ENCODE data around the gene CYREN.
"Not testable (repeated sequence)": the region's sequence is repeated elsewhere in the genome, so short reads cannot be mapped to it uniquely, and the experiment has no call there.

Gene CYREN

DNA sequence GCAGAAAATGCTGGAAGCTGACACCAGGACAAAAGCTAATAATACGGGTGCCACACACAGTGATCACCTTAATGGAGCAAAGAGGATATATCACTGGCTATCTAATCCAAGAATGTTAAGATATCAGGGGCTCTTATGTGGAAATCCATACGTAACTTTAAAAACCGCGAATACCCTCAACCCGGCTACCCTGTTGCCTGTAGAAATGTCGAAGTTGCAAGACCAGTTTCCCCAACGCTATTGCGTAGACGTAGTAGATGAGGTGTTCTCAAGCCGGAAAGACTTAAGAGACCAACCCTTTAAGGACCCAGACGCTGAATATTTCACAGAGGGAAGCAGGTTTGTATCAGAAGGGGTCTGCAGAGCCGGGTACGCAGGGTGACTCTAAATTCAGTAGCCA lies 7.9 kb upstream of the CYREN start:
- peaks cover 5% of the 10 kb centered on the region; the same call in 1 of the 2 replicates for H3K4me1 ChIP-seq (ENCODE audit: control insufficient read depth, insufficient read depth, low read length)
- H3K9me3 ChIP-seq (ENCODE audit: control insufficient read depth, insufficient read depth, low read length), result no peaks in the 10 kb centered on the region; the same call in 1 of the 2 replicates
- no peaks in the 10 kb centered on the region for H3K27me3 ChIP-seq (ENCODE audit: control insufficient read depth, insufficient read depth, low read length)
- no peak for DNase-seq (ENCODE audit: low read depth, low spot score)
- no peak overlapping the region for H3K27ac ChIP-seq (ENCODE audit: low read length)
- H3K36me3 ChIP-seq (ENCODE audit: control insufficient read depth, insufficient read depth, low read length), result no peaks in the 10 kb centered on the region
- no CpG with 5 or more reads among the region's 13 CpGs for WGBS (ENCODE audit: insufficient coverage, insufficient read length)
- no peak overlapping the region for H3K4me3 ChIP-seq (ENCODE audit: low read length)

DNA sequence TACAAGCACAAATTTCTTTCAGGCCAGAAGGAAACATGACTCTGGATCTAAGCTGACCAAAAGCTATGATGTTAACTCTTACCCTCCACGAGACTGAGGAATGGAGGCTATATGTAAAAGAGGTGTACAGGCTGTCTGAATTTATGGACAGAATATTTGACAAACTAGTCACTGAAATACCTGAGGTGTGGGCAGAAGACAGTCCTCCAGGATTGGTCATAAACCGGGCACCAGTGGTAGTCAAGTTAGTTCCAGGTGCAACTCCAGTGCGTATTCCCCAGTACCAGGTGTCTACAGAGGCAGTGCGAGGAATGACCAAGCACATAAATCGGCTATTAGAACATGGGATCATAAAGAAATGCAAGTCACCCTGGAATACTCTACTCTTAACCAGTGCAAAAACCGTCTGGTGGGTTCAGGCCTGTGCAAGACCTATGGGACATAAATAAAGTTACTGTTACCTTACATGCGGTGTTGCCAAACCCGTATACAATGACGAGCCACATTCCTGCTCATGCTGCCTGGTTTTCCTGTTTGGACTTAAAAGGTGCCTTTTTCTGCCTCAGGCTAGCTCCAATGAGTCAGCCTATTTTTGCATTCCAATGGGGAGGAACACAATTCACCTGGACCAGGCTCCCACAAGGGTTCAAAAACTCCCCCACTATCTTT lies 6.7 kb upstream of the CYREN start:
- H3K4me1 ChIP-seq (ENCODE audit: control insufficient read depth, insufficient read depth, low read length), result peaks cover 5% of the 10 kb centered on the region; the same call in 1 of the 2 replicates
- no peaks in the 10 kb centered on the region for H3K36me3 ChIP-seq (ENCODE audit: control insufficient read depth, insufficient read depth, low read length)
- no peak overlapping the region for H3K4me3 ChIP-seq (ENCODE audit: low read length)
- H3K27ac ChIP-seq (ENCODE audit: low read length), result no peak overlapping the region
- no CpG with 5 or more reads among the region's 9 CpGs for WGBS (ENCODE audit: insufficient coverage, insufficient read length)
- DNase-seq (ENCODE audit: low read depth, low spot score), result no peak
- no peaks in the 10 kb centered on the region for H3K27me3 ChIP-seq (ENCODE audit: control insufficient read depth, insufficient read depth, low read length)
- no peaks in the 10 kb centered on the region; the same call in 1 of the 2 replicates for H3K9me3 ChIP-seq (ENCODE audit: control insufficient read depth, insufficient read depth, low read length)

DNA sequence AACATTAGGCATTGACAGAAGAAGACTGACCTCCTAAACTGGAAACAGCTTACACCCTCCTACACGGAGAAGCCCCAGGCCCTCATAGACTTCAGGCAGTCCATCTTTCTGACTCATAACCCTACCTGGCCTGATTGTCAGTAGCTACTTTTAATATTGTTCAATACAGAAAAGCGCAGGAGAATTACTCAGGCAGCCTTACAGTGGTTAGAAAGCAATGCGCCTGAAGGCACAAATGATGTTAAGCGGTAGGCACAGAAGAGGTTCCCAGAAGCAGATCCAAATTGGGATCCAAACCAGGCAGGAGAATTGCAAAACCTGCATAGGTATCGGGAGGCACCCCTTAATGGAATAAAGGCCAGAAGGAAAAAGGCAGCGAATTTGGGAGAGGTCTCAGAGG lies 5.4 kb upstream of the CYREN start:
- WGBS (ENCODE audit: insufficient coverage, insufficient read length), result no CpG with 5 or more reads among the region's 6 CpGs
- no peak overlapping the region for H3K27ac ChIP-seq (ENCODE audit: low read length)
- H3K9me3 ChIP-seq (ENCODE audit: control insufficient read depth, insufficient read depth, low read length), result no peaks in the 10 kb centered on the region; the same call in 1 of the 2 replicates
- no peak overlapping the region for H3K4me3 ChIP-seq (ENCODE audit: low read length)
- no peak for DNase-seq (ENCODE audit: low read depth, low spot score)
- no peaks in the 10 kb centered on the region for H3K36me3 ChIP-seq (ENCODE audit: control insufficient read depth, insufficient read depth, low read length)
- H3K27me3 ChIP-seq (ENCODE audit: control insufficient read depth, insufficient read depth, low read length), result no peaks in the 10 kb centered on the region
- H3K4me1 ChIP-seq (ENCODE audit: control insufficient read depth, insufficient read depth, low read length), result peaks cover 5% of the 10 kb centered on the region; the same call in 1 of the 2 replicates

DNA sequence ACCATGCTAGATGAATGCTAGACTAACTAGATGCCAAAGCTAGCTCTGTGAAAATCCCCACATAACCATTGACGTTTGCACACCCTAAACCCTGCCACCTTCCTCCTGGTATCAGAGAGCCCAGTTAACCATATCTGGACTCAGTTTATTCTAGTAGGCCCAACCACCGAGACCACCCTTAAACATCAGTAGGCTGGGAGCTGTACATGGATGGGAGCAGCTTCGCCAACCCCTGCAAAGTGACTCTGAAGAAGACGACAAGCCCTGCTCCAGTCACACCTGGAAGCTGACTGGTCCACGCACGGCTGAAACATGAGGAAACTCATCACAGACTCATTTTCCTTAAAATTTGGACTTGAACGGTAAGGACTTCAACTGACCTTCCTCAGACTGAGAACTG lies 4.4 kb upstream of the CYREN start:
- Histone ChIP-seq H3K36me3 (ENCODE audit: control insufficient read depth, insufficient read depth, low read length) (no peaks in the 10 kb centered on the region), H3K27me3 (ENCODE audit: control insufficient read depth, insufficient read depth, low read length) (no peaks in the 10 kb centered on the region), H3K4me1 (ENCODE audit: control insufficient read depth, insufficient read depth, low read length) (peaks cover 5% of the 10 kb centered on the region; the same call in 1 of the 2 replicates), H3K27ac (ENCODE audit: low read length) (no peak overlapping the region), H3K4me3 (ENCODE audit: low read length) (no peak overlapping the region), H3K9me3 (ENCODE audit: control insufficient read depth, insufficient read depth, low read length) (no peaks in the 10 kb centered on the region)
- no peak for DNase-seq (ENCODE audit: low read depth, low spot score)
- WGBS (ENCODE audit: insufficient coverage, insufficient read length), result no CpG with 5 or more reads among the region's 7 CpGs

DNA sequence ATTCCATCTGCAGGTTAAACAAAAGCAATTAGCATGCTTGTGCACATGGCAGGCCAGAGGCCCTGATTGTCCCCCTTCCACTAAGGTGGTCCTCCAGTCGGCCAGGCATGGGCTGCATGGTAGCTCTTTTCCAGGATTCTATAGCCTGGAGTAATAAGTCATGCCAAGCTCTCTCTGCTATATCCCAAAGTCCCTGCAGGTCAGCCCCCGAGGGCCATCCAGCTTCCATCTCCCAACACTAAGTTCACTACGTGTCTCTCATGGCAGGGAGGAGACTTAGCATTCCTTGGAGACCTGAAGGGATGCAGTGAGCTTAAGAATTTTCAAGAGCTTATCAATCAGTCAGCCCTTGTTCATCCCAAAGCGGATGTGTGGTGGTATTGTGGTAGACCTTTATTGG lies 3.4 kb upstream of the CYREN start:
- H3K27ac ChIP-seq (ENCODE audit: low read length); H3K4me1 ChIP-seq (ENCODE audit: control insufficient read depth, insufficient read depth, low read length); DNase-seq (ENCODE audit: low read depth, low spot score); H3K9me3 ChIP-seq (ENCODE audit: control insufficient read depth, insufficient read depth, low read length); H3K27me3 ChIP-seq (ENCODE audit: control insufficient read depth, insufficient read depth, low read length); H3K36me3 ChIP-seq (ENCODE audit: control insufficient read depth, insufficient read depth, low read length); H3K4me3 ChIP-seq (ENCODE audit: low read length): not testable (repeated sequence)
- no CpG with 5 or more reads among the region's 4 CpGs for WGBS (ENCODE audit: insufficient coverage, insufficient read length)

DNA sequence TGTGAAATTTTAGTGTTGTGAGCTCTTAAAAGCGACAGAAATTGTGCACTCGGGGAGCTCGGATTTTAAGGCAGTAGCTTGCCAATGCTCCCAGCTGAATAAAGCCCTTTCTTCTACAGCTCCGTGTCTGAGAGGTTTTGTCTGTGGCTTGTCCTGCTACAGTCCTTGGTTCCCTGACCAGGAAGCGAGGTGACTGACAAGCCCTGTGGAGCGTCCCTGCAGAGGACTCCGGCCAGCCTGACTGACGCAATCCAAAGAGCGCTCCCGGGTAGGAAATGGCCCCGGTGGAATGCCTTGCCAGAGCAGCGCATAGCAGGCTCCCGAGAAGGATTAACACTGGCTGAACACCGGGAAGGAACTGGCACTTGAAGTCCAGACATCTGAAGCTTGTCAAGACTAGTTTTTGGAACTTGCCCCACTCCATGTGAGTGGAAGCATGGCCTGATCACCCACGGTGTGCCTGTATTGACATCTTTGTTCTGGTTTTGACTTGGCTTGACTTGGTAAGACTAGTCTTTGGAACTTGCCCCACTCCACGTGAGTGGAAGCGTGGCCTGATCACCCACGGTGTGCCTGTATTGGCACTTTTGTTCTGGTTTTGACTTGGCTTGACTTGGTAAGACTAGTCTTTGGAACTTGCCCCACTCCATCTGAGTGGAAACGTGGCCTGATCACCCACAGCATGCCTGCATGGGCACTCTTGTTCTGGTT lies 1.2 kb upstream of the CYREN start:
- H3K36me3 ChIP-seq (ENCODE audit: control insufficient read depth, insufficient read depth, low read length), result peaks cover 15% of the 10 kb centered on the region
- not testable (repeated sequence) for H3K9me3 ChIP-seq (ENCODE audit: control insufficient read depth, insufficient read depth, low read length); H3K27me3 ChIP-seq (ENCODE audit: control insufficient read depth, insufficient read depth, low read length); DNase-seq (ENCODE audit: low read depth, low spot score); H3K27ac ChIP-seq (ENCODE audit: low read length); H3K4me1 ChIP-seq (ENCODE audit: control insufficient read depth, insufficient read depth, low read length); H3K4me3 ChIP-seq (ENCODE audit: low read length)
- no CpG with 5 or more reads among the region's 19 CpGs for WGBS (ENCODE audit: insufficient coverage, insufficient read length)

DNA sequence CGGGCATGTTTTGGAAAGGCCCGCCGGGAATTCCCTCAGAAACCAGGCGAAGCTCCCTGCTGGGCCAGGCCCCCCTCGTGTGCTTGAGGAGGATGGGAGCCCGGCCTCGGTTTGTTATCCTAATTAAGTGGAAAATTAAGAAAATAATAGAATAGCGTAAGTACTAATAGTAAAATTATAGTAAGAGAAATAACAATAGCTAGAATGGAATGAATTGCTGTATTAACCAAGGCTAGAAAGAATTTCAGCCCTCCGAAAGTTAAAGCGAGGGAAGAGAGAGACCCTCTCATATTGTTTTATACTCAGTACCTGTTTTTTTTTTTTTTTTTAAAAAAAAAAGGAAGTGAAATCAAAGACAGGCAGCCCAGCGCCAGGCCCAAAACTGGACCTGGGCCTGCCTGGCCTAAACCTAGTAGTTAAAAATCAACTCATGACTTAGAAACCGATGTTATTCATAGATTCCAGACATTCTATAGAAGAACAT lies 533 bp upstream of the CYREN start:
- not testable (repeated sequence) for H3K4me1 ChIP-seq (ENCODE audit: control insufficient read depth, insufficient read depth, low read length); H3K27me3 ChIP-seq (ENCODE audit: control insufficient read depth, insufficient read depth, low read length); H3K27ac ChIP-seq (ENCODE audit: low read length); H3K9me3 ChIP-seq (ENCODE audit: control insufficient read depth, insufficient read depth, low read length); DNase-seq (ENCODE audit: low read depth, low spot score)
- peak overlapping the region; percentile 74; the same call in 1 of the 2 replicates for H3K4me3 ChIP-seq (ENCODE audit: low read length)
- peaks cover 19% of the 10 kb centered on the region for H3K36me3 ChIP-seq (ENCODE audit: control insufficient read depth, insufficient read depth, low read length)
- no CpG with 5 or more reads among the region's 12 CpGs for WGBS (ENCODE audit: insufficient coverage, insufficient read length)

DNA sequence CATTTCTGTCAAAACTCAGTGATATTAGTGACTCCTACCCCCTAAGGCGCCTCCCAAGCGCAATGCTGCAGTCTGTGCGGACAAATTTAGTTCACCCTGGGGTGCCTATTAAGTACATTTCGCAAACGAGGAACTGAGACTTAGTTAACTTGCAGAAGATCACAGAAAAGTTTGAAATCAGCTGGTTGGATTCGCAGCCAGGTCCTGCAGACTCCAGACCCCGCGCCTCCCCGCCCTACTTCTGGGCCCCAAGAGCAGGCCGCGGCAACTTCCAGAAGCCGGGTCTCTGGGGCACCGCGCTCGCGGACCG lies 588 bp downstream of the CYREN start:
- peaks cover 19% of the 10 kb centered on the region for H3K36me3 ChIP-seq (ENCODE audit: control insufficient read depth, insufficient read depth, low read length)
- no CpG with 5 or more reads among the region's 17 CpGs for WGBS (ENCODE audit: insufficient coverage, insufficient read length)
- H3K27me3 ChIP-seq (ENCODE audit: control insufficient read depth, insufficient read depth, low read length), result no peaks in the 10 kb centered on the region
- peak overlapping the region; percentile 74 for H3K4me3 ChIP-seq (ENCODE audit: low read length)
- no peak overlapping the region for H3K27ac ChIP-seq (ENCODE audit: low read length)
- H3K9me3 ChIP-seq (ENCODE audit: control insufficient read depth, insufficient read depth, low read length), result no peaks in the 10 kb centered on the region
- no peaks in the 10 kb centered on the region for H3K4me1 ChIP-seq (ENCODE audit: control insufficient read depth, insufficient read depth, low read length)
- no peak for DNase-seq (ENCODE audit: low read depth, low spot score)

DNA sequence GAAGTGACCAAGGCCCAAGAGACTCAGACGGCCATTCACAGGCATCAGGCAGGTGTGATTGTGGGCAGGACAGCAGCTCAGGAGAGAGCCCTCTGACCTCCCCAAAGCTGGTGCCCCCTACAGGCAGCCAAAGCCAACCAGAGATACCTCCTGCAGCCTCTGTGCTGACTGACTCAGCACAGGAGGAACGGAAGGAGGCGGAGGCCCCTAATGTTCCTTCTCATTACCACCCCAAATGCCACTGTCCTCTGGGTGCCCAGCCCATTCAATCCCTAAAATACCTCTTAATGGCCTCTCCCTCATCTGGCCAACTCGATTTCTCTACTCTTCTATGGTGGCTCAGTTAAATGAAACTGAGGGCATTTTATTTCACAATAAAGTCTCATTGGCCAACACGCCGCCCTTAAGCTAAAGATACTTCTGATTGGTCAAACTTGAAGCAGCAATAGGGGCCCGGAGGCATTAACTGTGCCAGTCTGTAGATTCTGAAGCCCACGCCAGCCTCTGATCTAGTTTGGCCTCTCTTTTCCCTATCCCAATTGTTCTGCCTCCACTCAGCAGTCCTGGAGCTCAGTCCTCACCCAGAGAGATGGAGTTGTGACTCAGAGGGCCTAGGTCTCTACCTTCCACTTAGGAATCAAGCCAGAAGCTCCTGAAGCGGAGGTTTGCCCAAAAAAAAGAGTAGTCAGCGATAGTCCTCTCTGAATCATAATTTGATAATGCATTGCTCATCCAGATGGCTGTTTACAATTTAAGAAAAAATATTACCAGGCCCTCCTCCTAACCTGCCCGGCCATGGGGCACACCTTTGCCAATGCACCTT lies 1.2 kb downstream of the CYREN start:
- WGBS (ENCODE audit: insufficient coverage, insufficient read length), result no CpG with 5 or more reads among the region's 11 CpGs
- no peak for DNase-seq (ENCODE audit: low read depth, low spot score)
- peaks cover 24% of the 10 kb centered on the region for H3K36me3 ChIP-seq (ENCODE audit: control insufficient read depth, insufficient read depth, low read length)

DNA sequence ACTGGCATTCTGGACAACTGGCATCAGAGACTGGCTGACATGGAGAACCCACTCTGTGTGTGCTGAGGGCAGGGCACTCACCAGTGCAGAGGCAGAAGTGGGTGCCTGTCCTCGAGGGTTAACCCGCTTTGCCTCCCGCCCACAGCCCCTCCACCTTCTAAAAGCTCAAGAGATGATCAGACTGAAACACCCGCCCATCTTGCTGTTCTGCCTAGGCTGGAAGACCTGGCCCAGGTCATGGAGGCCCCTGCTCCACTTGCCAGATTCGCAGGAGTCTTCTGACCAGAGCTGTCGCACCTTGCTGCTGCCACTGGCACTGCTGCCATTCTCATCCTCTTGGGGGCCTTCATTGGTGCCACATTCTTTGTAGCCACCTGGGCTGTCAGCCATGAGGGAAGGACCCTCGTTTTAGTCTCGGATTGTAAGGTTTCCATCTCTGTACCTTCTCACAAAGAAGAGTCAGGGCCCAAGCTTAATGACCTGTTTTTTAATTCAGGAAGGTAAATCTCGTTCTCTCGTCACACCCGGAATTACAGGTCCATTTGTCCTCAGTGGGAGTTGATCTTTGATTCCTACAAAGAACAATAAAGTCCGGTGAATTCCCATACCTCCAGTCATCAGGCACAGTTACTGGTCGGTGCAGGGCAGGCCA lies 1.9 kb downstream of the CYREN start:
- Histone ChIP-seq H3K4me3 (ENCODE audit: low read length) (no peak overlapping the region), H3K27ac (ENCODE audit: low read length) (no peak overlapping the region), H3K4me1 (ENCODE audit: control insufficient read depth, insufficient read depth, low read length) (no peaks in the 10 kb centered on the region), H3K9me3 (ENCODE audit: control insufficient read depth, insufficient read depth, low read length) (peaks cover 2% of the 10 kb centered on the region; the same call in 1 of the 2 replicates), H3K27me3 (ENCODE audit: control insufficient read depth, insufficient read depth, low read length) (no peaks in the 10 kb centered on the region), H3K36me3 (ENCODE audit: control insufficient read depth, insufficient read depth, low read length) (peaks cover 24% of the 10 kb centered on the region)
- DNase-seq (ENCODE audit: low read depth, low spot score), result no peak
- no CpG with 5 or more reads among the region's 13 CpGs for WGBS (ENCODE audit: insufficient coverage, insufficient read length)

More for the DNA sequence above, 1.2 kb downstream of the CYREN start:
- Histone ChIP-seq H3K9me3 (ENCODE audit: control insufficient read depth, insufficient read depth, low read length) (no peaks in the 10 kb centered on the region), H3K4me3 (ENCODE audit: low read length) (peak overlapping the region; percentile 74; the same call in 1 of the 2 replicates), H3K4me1 (ENCODE audit: control insufficient read depth, insufficient read depth, low read length) (no peaks in the 10 kb centered on the region), H3K27ac (ENCODE audit: low read length) (no peak overlapping the region), H3K27me3 (ENCODE audit: control insufficient read depth, insufficient read depth, low read length) (no peaks in the 10 kb centered on the region)
